Stimulated activated CD8-positive, alpha-beta memory T cell treated with anti-CD3 and anti-CD28 coated beads, Interleukin-12 subunit alpha, Interleukin-12 subunit beta, amount 100 ng/mL, for 24 hours (primary cell): ENCODE measurements around the gene PAX5.

Source experiments
- DNase-seq: peaks from one replicate; pipeline ENCODE4 v3.0.0-alpha.2; 2020; ENCODE audit errors: extremely low read depth

The PAX5 gene

DNA sequence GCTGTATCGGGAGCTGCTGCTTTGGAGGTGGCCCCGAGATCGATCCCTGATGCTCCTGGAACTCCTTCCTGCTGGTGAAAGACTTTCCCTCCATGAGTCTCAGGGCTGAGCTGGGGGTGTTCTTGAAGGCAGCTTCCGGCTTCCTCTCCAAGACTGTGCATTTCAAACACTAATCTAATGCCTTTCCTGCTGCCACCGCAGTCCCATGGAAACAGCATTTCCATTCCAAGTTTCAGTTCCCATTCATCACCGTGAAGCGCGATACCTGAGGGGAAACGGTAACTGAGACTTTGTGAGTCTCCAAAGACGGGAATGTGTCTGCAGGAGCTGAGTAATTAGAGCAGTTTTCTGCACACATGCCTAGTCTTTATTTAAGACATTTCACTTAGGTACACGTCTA is 230.1 kb downstream of the PAX5 start:
- DNase-seq, result no peak

DNA sequence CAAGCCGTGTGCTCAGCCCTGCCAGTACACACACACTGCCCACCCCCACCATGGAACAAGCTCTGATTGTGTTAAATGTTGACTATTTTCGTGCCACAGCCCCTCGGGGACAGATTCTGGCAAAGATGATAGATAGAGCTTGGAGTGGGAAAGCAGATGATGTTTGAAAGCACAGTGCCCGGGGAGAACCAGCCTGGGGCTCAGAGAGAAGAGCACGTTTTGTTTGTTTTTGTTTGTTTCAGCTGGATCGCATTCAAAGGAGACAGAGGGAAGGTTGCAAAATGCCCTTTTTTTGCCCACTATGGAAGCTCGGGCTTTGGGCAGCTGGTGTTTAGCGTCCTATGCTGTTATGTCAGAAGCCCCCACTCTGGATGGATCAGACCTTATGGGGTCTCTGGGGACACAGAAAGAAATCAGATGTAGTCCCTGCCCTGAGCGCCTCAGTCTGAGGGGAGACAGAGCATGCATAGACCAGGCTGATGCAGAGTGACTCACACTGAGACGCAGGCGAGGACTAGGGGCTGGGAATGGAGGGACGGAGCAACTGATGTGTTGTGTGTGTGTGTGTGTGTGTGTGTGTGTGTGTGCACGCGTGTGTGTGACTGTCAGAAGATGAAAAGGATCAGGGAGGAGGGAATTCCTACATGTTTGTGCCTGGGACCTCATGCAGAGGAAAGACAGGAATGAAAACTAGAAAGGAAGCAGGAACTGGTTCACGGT is 231.7 kb downstream of the PAX5 start:
- DNase-seq, result no peak

DNA sequence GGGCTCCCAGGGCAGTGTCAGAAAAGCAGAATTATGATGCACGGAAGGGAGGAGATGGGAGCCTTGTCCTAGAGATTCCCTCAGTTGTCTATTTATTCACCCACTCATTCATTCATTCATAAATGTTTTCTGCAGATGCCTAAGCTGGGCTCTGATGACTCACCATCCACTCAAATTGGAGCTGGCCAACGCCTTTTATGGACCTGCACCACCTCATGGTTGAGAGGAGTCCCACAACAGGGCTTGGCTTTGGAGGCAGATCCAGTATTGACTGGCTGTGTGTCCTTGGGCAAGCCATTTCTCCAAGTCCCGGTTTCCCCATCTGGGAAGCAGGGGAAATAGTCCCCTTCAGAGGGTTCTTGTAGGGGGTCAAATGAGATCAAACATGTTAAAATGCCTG is 233.6 kb downstream of the PAX5 start:
- DNase-seq, result no peak

DNA sequence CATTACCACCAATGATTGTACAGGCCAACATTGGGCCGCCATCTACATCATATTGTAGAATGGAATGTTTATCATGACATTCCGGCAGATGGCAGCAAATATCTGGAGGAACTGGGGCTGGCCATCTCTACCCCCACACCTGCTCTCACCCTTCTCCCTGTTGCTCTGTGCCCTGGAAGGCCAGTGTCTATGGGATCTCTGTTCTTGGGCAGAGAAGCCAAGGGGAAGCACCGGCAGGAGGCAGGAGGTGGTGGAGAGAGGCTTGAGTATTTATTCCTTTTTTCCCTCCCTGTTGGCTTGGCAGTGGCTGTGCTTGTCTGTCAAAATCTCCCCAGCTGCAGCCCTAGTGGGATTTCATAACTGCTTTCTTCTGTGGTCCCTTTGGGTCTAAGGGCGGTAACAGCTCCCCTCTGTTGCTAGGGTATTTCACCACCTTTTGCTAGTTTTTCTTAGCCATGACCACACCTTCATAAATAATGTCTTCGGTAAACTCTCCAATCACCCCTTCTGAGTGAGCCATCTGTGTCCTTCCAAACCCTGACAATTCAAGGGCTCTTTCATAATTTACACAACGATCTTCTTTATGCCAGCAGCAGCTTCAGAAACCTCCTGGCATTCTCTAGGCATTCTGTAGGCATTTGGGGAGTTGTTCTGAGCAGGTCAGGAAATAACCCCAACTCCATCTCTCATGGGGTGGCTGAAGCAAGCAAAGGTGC is 235.6 kb downstream of the PAX5 start:
- DNase-seq, result no peak

DNA sequence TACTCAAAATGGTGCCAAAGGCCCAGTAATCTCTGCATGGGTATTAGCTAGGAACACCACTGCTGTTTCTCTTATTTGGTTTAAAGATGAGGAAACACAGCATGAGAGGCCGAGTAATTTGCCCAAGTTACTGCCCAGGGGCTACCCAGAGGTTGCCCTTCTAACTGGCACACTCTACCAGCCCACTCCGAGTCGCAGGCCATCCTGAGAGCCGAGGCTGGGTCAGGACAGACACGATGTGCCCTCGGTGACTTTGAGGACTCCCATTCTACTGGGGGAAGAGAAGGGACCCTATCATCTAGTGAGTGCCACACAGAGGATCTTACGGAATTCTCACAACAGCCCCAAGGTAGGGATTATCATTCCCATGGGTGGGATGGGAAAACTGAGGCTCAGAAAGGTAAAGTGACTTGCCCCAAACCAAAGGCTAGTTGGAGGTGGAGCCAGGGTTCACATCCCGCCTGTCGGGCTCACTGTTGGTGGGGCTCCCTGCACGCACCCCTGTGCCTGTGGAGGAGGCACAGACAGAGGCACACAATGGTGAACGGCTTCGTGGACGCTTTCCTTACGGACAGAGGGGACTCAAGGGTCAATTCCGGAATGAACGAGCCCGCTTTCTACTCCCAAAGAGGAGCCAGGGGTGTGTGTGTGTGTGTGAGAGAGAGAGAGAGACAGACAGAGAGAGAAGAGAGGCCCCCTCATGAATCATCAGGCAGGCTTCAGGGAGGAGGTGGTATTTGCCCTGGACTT is 236.4 kb downstream of the PAX5 start:
- no peak for DNase-seq

DNA sequence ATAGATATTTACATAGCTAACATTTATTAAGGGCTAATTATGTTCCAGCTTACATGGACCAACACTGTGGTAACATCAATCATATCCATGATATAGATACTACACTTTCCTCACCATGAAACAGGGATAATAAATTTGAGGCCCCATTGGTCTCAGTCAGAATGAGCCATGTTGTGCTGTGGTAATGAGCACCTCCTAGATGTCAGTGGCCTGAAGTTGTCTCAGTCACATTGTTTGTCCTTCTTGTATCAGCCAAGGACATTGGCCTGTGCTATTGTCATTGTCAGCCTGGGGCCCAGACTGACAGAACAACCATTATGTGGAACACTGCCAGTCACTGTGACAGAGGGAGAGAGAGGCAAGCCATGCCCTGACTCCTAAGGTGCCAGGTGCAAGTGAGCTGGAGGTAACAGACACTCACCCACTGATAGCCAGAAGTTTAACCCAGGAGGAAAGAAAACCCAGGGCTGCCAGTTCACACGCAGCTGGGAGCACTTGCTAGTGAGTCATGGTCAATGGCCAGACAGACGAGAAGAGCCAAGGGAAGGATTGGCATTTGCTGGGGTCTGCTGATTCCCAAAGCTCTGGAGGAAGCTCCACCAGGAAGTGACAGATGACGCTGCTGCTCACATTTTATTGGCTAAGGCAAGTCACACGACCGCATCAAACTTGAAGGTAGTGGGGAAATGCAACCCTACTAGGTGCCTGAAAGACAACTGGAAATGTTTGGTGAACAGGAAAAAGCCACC is 237.2 kb downstream of the PAX5 start:
- DNase-seq, result no peak

DNA sequence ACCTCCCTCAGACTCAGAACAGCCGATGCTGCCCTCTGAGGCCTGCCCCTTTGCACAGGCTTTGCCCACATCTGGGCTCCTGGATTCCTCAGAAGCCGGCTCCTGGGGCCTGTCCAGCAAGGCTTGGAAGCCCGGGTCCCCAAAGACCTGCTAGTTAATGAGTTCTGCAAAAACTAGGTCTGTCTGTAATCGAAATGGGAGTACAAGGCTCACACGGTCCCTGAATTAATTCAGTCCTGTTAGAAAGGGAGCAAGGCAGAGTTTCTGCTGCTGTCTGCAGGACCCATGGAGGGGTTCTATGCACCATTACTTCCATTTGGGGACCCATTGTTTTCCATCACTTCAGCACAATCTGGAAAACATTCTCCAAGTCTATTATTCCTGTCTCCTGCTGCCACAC is 239.6 kb downstream of the PAX5 start:
- no peak for DNase-seq

DNA sequence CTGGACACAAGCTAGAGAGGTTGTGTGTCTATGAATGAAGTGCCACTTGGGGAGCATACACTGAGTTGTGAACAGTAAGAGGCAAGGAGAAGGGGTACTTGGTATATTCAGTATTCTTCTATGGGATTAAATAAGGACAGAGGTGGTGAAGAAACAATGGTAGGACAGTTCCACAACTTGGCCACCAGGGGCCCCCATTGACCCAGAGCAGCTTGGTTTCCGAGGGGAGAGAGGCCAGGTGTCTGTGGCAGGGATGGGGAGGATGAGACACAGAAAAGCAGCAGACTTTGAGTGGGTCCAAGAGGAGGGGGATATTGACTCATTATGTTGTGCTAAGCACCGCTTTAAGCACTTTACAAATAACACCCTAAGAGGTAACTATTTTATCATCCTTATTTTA is 240.8 kb downstream of the PAX5 start:
- DNase-seq, result no peak

DNA sequence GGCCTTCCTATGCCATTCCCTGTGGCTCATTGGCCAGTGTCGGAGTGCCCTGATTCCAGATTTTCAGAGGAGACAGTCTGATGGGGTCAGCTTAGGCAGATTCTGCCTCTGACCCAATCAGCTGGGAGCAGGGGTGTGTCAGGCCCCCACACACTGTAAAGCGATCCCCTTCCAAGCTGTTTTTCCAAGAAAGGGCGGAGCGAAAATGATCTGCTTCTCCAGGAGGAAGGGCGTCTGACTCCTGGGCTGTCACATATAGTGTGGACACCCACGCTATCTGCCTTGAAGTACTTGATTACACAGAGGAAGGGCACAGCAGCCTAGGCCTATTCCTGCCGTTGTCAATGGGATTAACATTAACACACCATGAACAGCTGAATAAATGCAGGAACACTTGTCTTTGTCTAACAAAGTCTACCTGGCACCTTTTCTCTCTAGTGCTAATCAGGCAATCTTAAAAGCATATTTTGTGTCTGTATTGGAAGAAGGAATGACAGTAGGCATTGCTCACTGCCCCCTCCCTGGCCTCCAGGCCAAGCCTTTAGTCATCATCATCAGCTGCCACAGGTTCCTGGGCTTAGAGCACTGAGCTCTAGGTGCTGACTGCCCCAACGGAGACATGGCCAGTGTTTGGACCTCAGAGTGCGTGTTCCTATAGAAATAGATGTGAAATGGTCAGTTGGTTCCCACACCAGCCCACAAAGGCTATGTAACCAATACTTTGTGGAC is 242.7 kb downstream of the PAX5 start:
- DNase-seq, result no peak

DNA sequence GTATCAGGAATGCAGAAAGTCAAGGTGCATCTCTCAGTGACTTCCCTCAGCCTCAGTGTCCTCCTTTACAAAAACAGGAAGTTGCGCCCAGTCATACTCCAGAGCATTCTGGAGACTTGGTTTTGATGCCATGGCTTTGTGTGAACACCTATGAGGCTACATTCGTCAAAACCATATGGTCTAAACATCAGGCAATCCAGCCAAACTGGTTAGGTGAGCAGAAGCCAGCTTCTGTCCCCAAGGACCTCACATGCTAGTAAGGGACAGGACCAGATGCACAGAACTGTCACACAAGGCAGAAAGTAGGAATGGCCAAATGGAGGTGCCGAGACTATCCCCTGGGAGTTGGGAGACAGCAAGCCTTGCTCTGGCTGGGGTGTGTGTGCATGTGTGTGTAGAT is 244.2 kb downstream of the PAX5 start:
- no peak for DNase-seq

DNA sequence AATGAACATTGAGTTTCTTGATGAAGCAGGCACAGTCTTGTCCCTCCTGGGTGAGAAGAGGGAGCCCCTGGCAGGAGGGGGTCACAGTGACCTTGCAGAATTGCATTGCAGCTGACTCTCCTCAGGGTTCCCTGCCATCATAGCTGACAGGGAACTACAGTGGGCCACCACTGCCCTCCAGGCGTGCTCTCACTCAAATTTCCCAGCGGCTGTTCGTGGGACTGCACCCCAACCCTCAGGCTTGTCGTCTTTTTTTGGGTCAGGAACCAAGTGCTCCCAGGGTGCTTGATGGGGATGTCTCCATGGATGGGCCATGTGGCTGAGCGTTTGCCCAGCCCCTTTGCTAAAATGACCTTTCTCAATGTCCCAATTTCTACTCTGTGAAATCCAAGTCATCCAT is 245.5 kb downstream of the PAX5 start:
- DNase-seq, result no peak

DNA sequence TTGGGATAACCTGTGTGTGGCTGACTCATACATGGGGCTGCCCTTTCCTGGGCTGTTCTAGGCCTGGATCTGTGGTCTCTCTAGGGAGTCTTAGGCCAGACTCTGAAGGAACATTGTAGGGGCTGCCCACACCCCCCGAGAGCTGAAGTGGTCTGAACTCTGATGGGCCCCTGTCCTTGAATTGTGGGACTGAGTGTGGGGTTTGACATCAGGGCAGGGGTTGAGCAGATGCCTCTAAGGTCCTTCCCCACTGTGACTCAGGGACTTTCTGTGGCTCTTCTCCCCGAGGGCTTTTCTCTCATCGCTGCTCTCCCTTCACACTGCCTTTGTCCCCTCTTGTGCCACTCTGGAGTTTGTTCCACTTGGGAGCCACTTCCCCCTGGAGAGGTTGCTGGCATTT is 246.4 kb downstream of the PAX5 start:
- no peak for DNase-seq
